Stimulated activated memory B cell treated with anti-CD40 and anti-IgM and Interleukin-4, amounts not matched to agents 10 μg/mL and 1 μg/mL and 100 μg/mL, for 72 hours (primary cell): ENCODE results near the gene RPL11.
A peak's percentile ranks its signal among the peaks of the same experiment; 100 is the strongest.

ENCODE experiments used
- ATAC-seq: fragments of 150-1000 bp; cut with Tn5 transposase; 2 replicates; pipeline ENCODE4 v1.10.0; 2021
- H3K27ac Mint-ChIP-seq: one replicate; pipeline ENCODE4 v1.8.0; 2022; ENCODE audit warnings: mild to moderate bottlenecking, mixed read lengths
- H3K27me3 Mint-ChIP-seq: one replicate; pipeline ENCODE4 v1.8.0; 2022; ENCODE audit warnings: mixed read lengths
- H3K36me3 Mint-ChIP-seq: one replicate; pipeline ENCODE4 v1.8.0; 2022; ENCODE audit warnings: mixed read lengths
- H3K4me1 Mint-ChIP-seq: one replicate; pipeline ENCODE4 v1.8.0; 2022; ENCODE audit warnings: mixed read lengths
- H3K4me3 Mint-ChIP-seq: one replicate; pipeline ENCODE4 v1.8.0; 2022; ENCODE audit warnings: mild to moderate bottlenecking, moderate library complexity, mixed read lengths
- H3K9me3 Mint-ChIP-seq: one replicate; pipeline ENCODE4 v1.8.0; 2022; ENCODE audit warnings: mixed read lengths

The RPL11 gene

GRCh38 chr1:23736437-23737134, 45.0 kb downstream of the RPL11 start:
- H3K27ac Mint-ChIP-seq = no peak overlapping the region
- ATAC-seq = peak; percentile 50
- no peak overlapping the region for H3K4me3 Mint-ChIP-seq

GRCh38 chr1:23741609-23742008, 50.0 kb downstream of the RPL11 start:
- peak overlapping the region; percentile 93 for H3K27ac Mint-ChIP-seq
- peak overlapping the region; percentile 94 for H3K4me3 Mint-ChIP-seq
- H3K9me3 Mint-ChIP-seq = no peaks in the 10 kb centered on the region
- peaks cover 4% of the 10 kb centered on the region for H3K36me3 Mint-ChIP-seq
- no peaks in the 10 kb centered on the region for H3K27me3 Mint-ChIP-seq
- H3K4me1 Mint-ChIP-seq = peaks cover 40% of the 10 kb centered on the region
- no peak for ATAC-seq

More at GRCh38 chr1:23736437-23737134, 45.0 kb downstream of the RPL11 start:
- Mint-ChIP-seq H3K4me1 (peaks cover 22% of the 10 kb centered on the region), H3K9me3 (no peaks in the 10 kb centered on the region), H3K36me3 (peaks cover 3% of the 10 kb centered on the region), H3K27me3 (no peaks in the 10 kb centered on the region)

DNA sequence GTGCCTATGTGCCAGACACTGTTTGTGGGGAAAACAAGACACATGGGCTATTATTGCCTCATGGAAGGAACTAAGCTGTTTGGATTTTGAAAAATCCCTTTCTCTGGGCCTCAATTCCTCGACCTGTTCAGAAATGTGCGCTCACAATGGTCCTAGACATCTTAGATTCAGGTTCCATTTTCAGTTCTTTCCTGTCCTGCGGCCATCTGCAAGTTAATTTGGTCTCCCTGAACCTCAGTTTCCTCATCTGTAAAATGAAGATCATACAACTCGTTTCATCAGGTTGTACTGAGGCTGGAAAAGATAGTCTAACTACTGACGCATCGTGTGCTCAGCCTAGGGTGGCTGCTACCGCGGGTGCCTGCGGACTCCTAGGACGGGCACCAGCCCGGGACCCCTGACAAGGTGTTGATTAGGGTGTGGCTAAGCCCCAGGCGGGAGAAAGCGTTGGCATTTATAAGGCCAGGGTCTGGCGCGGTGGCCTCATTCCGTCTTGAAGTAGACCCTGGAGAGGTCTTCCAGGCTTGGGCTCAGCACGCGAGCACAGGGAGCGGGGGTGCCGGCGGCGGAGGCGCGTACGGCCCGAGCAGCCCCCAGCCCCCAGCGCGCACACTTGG, 51.2 kb downstream of the RPL11 start:
- H3K36me3 Mint-ChIP-seq = peaks cover 13% of the 10 kb centered on the region
- H3K27me3 Mint-ChIP-seq = no peaks in the 10 kb centered on the region
- H3K27ac Mint-ChIP-seq = peak overlapping the region; percentile 93
- no peaks in the 10 kb centered on the region for H3K9me3 Mint-ChIP-seq
- H3K4me1 Mint-ChIP-seq = peaks cover 51% of the 10 kb centered on the region
- ATAC-seq = peak; percentile 58
- peak overlapping the region; percentile 94 for H3K4me3 Mint-ChIP-seq

DNA sequence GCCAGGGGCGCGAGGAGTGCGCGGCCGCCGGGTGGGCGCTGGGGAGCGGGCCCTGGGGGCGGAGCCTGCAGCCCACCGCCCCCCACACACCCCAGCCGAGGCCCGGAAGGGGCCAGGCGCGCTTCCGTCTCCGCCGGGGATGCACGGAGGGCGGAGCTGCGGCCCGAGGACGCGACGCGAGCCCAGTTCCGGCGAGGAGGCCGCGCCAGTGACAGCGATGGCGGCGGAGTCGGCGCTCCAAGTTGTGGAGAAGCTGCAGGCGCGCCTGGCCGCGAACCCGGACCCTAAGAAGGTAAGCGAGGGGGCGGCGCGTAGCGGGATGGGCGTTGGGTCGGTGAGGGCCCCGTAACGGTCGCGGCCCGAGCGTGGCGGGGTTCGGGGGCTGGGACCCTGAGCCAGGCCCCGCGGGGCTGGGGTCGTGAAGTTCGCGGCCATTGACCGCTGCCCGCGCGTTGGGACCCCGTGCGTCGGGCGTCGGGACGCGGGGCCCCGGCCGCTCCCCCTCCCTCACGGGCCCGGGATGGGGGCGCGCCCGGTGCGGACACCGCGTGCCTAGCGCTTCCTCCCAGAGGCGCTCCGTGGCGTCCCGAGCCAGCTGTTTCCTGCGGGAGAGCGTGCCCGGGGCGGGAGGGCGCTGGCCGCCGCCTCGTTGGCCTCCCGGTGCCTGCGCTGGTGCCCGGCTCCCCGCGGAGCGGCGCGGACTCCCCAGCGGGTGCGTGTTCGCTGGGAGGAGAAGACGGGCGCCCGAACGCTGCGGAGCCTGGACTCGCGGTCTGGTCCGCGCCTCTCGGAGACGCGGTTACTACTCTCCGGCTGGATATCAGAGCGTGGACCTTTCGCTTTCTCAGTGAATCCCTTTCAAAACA, 51.9 kb downstream of the RPL11 start, which contains the start of gene ELOA:
Gene ELOA, plus strand, starts transcription at position 185 of the 866 bp plus-strand sequence. Its CDS starts 33 bp downstream, at position 218.
- Mint-ChIP-seq H3K4me1 (peaks cover 52% of the 10 kb centered on the region), H3K27me3 (no peaks in the 10 kb centered on the region), H3K36me3 (peaks cover 13% of the 10 kb centered on the region), H3K4me3 (peak within 1 kb of the TSS; percentile 94), H3K9me3 (no peaks in the 10 kb centered on the region), H3K27ac (peak within 1 kb of the TSS; percentile 93)
- peak; percentile 96 for ATAC-seq

DNA sequence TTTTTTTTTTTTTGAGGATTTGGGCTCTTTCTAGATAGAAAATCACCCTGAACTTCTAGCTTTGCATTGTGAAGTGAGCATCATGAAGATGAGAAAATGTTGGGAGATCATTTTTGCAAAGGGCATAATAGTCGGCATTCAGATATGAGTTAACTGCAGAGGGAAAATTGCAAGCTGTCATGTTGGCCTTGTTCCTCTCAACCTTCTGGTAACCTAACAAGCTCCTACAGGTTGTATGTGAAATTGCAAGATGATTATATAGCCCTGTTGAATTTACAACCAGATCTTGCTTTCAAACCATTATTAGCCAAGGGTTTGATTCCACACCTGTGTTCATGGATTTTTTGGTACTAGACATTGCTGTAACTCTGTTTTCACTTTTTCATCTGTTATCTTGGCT, 53.9 kb downstream of the RPL11 start:
- ATAC-seq = no peak
- Mint-ChIP-seq H3K4me1 (peaks cover 62% of the 10 kb centered on the region), H3K27me3 (no peaks in the 10 kb centered on the region), H3K9me3 (no peaks in the 10 kb centered on the region), H3K27ac (peak overlapping the region; percentile 93), H3K36me3 (peaks cover 24% of the 10 kb centered on the region), H3K4me3 (peak overlapping the region; percentile 87)
